Activated CD8-positive, alpha-beta T cell treated with anti-CD3 and anti-CD28 coated beads, Interleukin-2, amount 10 ng/mL, durations not matched to agents 7 days and 5 days (primary cell): Measurements from ENCODE around the gene CACTIN. TPM values are rescaled to one million over a fixed set of nuclear protein-coding genes. Genes with fewer than 3 reads are reported as not detected.
A peak's percentile ranks its signal among the peaks of the same experiment; 100 is the strongest.
"Not testable (repeated sequence)": the region's sequence is repeated elsewhere in the genome, so short reads cannot be mapped to it uniquely, and the experiment has no call there.

Source experiments
- ATAC-seq: fragments of 150-1000 bp; cut with Tn5 transposase; one replicate; pipeline ENCODE4 v1.10.0; 2021; ENCODE audit warnings: moderate library complexity
- CTCF ChIA-PET: fragments of 350-600 bp; sonication (Branson Sonifier 250); formaldehyde crosslinking; loops from one replicate; lab custom pipeline; 2021; ENCODE audit warnings: antibody characterized with exemption; lab: Charles Lee
- POLR2A ChIA-PET: fragments of 350-600 bp; sonication (Branson Sonifier 250); formaldehyde crosslinking; loops from one replicate; lab custom pipeline; 2021; ENCODE audit warnings: antibody characterized with exemption; lab: Charles Lee
- DNase-seq: peaks from one replicate; pipeline ENCODE4 v3.0.0-alpha.2; 2020
- H3K27ac Mint-ChIP-seq: one replicate; pipeline ENCODE4 v1.8.0; 2021; ENCODE audit warnings: mild to moderate bottlenecking, mixed read lengths
- H3K27me3 Mint-ChIP-seq: one replicate; pipeline ENCODE4 v1.8.0; 2021; ENCODE audit warnings: low read depth, mixed read lengths
- H3K36me3 Mint-ChIP-seq: one replicate; pipeline ENCODE4 v1.8.0; 2021; ENCODE audit warnings: low read depth, mixed read lengths
- H3K4me1 Mint-ChIP-seq: one replicate; pipeline ENCODE4 v1.8.0; 2021; ENCODE audit warnings: low read depth, mixed read lengths
- H3K4me3 Mint-ChIP-seq: one replicate; pipeline ENCODE4 v1.8.0; 2021; ENCODE audit warnings: mild to moderate bottlenecking, mixed read lengths
- H3K9me3 Mint-ChIP-seq: one replicate; pipeline ENCODE4 v1.8.0; 2022; ENCODE audit warnings: mixed read lengths; ENCODE audit not compliant: insufficient read depth
- total RNA-seq, 2 experiments: library from RNA; stranded (reverse); gene quantifications; one replicate each; pipeline ENCODE4 v1.2.3, GENCODE V29; 2021

CACTIN gene
- total RNA-seq, 2 experiments from 2014 or later: 31.2 to 37.0 TPM

GRCh38 chr19:3632098-3632497 lies 5.5 kb upstream of the CACTIN start:
- CTCF ChIA-PET: interaction anchor here (1.5 kb wide), 1 partner anchor 47 kb away, joined by 3 read pairs; the partner anchor contains the start of gene GIPC3
- H3K27ac Mint-ChIP-seq: no peak overlapping the region
- POLR2A ChIA-PET: interaction anchor here (0.6 kb wide), 1 partner anchor 127 kb away, joined by 3 read pairs; no protein-coding TSS in a partner anchor

GRCh38 chr19:3631053-3631861 lies 4.7 kb upstream of the CACTIN start:
- DNase-seq (no peak), ATAC-seq (no peak)
- Mint-ChIP-seq H3K4me3 (no peak overlapping the region), H3K36me3 (no peaks in the 10 kb centered on the region), H3K4me1 (peaks cover 10% of the 10 kb centered on the region), H3K27ac (no peak overlapping the region), H3K27me3 (no peaks in the 10 kb centered on the region), H3K9me3 (no peaks in the 10 kb centered on the region)
- CTCF ChIA-PET: no interaction called here
- POLR2A ChIA-PET: no interaction called here

More at GRCh38 chr19:3632098-3632497, 5.5 kb upstream of the CACTIN start:
- Mint-ChIP-seq H3K4me3 (no peak overlapping the region), H3K27me3 (no peaks in the 10 kb centered on the region), H3K9me3 (no peaks in the 10 kb centered on the region), H3K36me3 (no peaks in the 10 kb centered on the region), H3K4me1 (peaks cover 4% of the 10 kb centered on the region)
- ATAC-seq (no peak), DNase-seq (no peak)

GRCh38 chr19:3628766-3629165 lies 2.2 kb upstream of the CACTIN start:
- POLR2A ChIA-PET, H3K27me3 Mint-ChIP-seq, H3K27ac Mint-ChIP-seq, H3K9me3 Mint-ChIP-seq, CTCF ChIA-PET, ATAC-seq, H3K36me3 Mint-ChIP-seq, DNase-seq, H3K4me3 Mint-ChIP-seq: not testable (repeated sequence)
- peaks cover 32% of the 10 kb centered on the region for H3K4me1 Mint-ChIP-seq

- no peaks in the 10 kb centered on the region for H3K36me3 Mint-ChIP-seq
- H3K4me1 Mint-ChIP-seq: peaks cover 32% of the 10 kb centered on the region
- ChIA-PET POLR2A (no interaction called here), CTCF (interaction anchor here (1.1 kb wide), 1 partner anchor 9 kb away, joined by 5 read pairs; no protein-coding TSS in a partner anchor)
- H3K27ac Mint-ChIP-seq: peak overlapping the region; percentile 99
- DNase-seq: no peak
- H3K27me3 Mint-ChIP-seq: no peaks in the 10 kb centered on the region
- ATAC-seq: no peak
- H3K9me3 Mint-ChIP-seq: no peaks in the 10 kb centered on the region
- H3K4me3 Mint-ChIP-seq: peak overlapping the region; percentile 82
These were observed 747 bp upstream of the CACTIN start for GRCh38 chr19:3627351-3627723.

GRCh38 chr19:3625996-3626472 lies 556 bp downstream of the CACTIN start:
- DNase-seq (no peak), ATAC-seq (peak; percentile 10)
- H3K4me3 Mint-ChIP-seq: peak overlapping the region; percentile 82
- peak overlapping the region; percentile 99 for H3K27ac Mint-ChIP-seq
- CTCF ChIA-PET: no interaction called here
- H3K36me3 Mint-ChIP-seq: peaks cover 2% of the 10 kb centered on the region
- POLR2A ChIA-PET: no interaction called here
- no peaks in the 10 kb centered on the region for H3K27me3 Mint-ChIP-seq
- no peaks in the 10 kb centered on the region for H3K9me3 Mint-ChIP-seq
- peaks cover 32% of the 10 kb centered on the region for H3K4me1 Mint-ChIP-seq

- DNase-seq (no peak), ATAC-seq (no peak)
- ChIA-PET POLR2A (no interaction called here), CTCF (no interaction called here)
- no peak overlapping the region for H3K27ac Mint-ChIP-seq
- H3K9me3 Mint-ChIP-seq: no peaks in the 10 kb centered on the region
- no peaks in the 10 kb centered on the region for H3K27me3 Mint-ChIP-seq
- H3K4me1 Mint-ChIP-seq: peaks cover 32% of the 10 kb centered on the region
- H3K36me3 Mint-ChIP-seq: peaks cover 8% of the 10 kb centered on the region
- H3K4me3 Mint-ChIP-seq: no peak overlapping the region
These were observed 2.9 kb downstream of the CACTIN start for GRCh38 chr19:3623716-3624115.

GRCh38 chr19:3622224-3622623 lies 4.4 kb downstream of the CACTIN start:
- peaks cover 39% of the 10 kb centered on the region for H3K4me1 Mint-ChIP-seq
- H3K4me3 Mint-ChIP-seq: no peak overlapping the region
- peaks cover 10% of the 10 kb centered on the region for H3K36me3 Mint-ChIP-seq

GRCh38 chr19:3621689-3622088 lies 4.9 kb downstream of the CACTIN start:
- Mint-ChIP-seq H3K9me3 (no peaks in the 10 kb centered on the region), H3K4me3 (no peak overlapping the region), H3K27me3 (no peaks in the 10 kb centered on the region), H3K4me1 (peaks cover 36% of the 10 kb centered on the region), H3K27ac (no peak overlapping the region), H3K36me3 (peaks cover 10% of the 10 kb centered on the region)
- ATAC-seq (no peak), DNase-seq (no peak)
- POLR2A ChIA-PET: no interaction called here
- CTCF ChIA-PET: interaction anchor here (1.4 to 1.7 kb wide), 2 partner anchors 17 to 77 kb away, joined by 3 to 5 read pairs; no protein-coding TSS in a partner anchor

More at GRCh38 chr19:3622224-3622623, 4.4 kb downstream of the CACTIN start:
- DNase-seq (no peak), ATAC-seq (no peak)
- CTCF ChIA-PET: no interaction called here
- Mint-ChIP-seq H3K9me3 (no peaks in the 10 kb centered on the region), H3K27me3 (no peaks in the 10 kb centered on the region), H3K27ac (no peak overlapping the region)
- POLR2A ChIA-PET: no interaction called here

GRCh38 chr19:3620817-3621547 lies 5.6 kb downstream of the CACTIN start:
- no peak overlapping the region for H3K27ac Mint-ChIP-seq
- H3K9me3 Mint-ChIP-seq: no peaks in the 10 kb centered on the region
- H3K4me1 Mint-ChIP-seq: peaks cover 32% of the 10 kb centered on the region
- no peak for DNase-seq
- H3K36me3 Mint-ChIP-seq: peaks cover 10% of the 10 kb centered on the region
- H3K27me3 Mint-ChIP-seq: no peaks in the 10 kb centered on the region
- ATAC-seq: no peak
- H3K4me3 Mint-ChIP-seq: no peak overlapping the region
- ChIA-PET CTCF (interaction anchor here (1.4 to 1.7 kb wide), 2 partner anchors 16 to 76 kb away, joined by 3 to 5 read pairs; no protein-coding TSS in a partner anchor), POLR2A (interaction anchor here (1.1 kb wide), 1 partner anchor 11 kb away, joined by 4 read pairs; no protein-coding TSS in a partner anchor)

- Mint-ChIP-seq H3K36me3 (peaks cover 10% of the 10 kb centered on the region), H3K27me3 (no peaks in the 10 kb centered on the region)
- CTCF ChIA-PET: interaction anchor here (1.4 to 2.2 kb wide), 4 partner anchors 12 to 75 kb away, joined by 3 to 5 read pairs (median 5); no protein-coding TSS in a partner anchor
These were observed 6.3 kb downstream of the CACTIN start for GRCh38 chr19:3620145-3620816.

GRCh38 chr19:3619631-3620012 lies 7.0 kb downstream of the CACTIN start:
- ChIA-PET POLR2A (interaction anchor here (0.5 to 1.1 kb wide), 2 partner anchors 10 to 241 kb away, joined by 3 to 4 read pairs; no protein-coding TSS in a partner anchor), CTCF (interaction anchor here (1.5 to 2.2 kb wide), 2 partner anchors 11 to 75 kb away, joined by 5 read pairs; no protein-coding TSS in a partner anchor)
- H3K9me3 Mint-ChIP-seq: no peaks in the 10 kb centered on the region

More at GRCh38 chr19:3620145-3620816, 6.3 kb downstream of the CACTIN start:
- Mint-ChIP-seq H3K9me3 (no peaks in the 10 kb centered on the region), H3K4me1 (peaks cover 24% of the 10 kb centered on the region), H3K27ac (no peak overlapping the region), H3K4me3 (no peak overlapping the region)
- DNase-seq: no peak
- POLR2A ChIA-PET: interaction anchor here (0.5 to 1.1 kb wide), 2 partner anchors 10 to 241 kb away, joined by 3 to 4 read pairs; no protein-coding TSS in a partner anchor
- no peak for ATAC-seq

More at GRCh38 chr19:3619631-3620012, 7.0 kb downstream of the CACTIN start:
- Mint-ChIP-seq H3K27me3 (no peaks in the 10 kb centered on the region), H3K4me1 (peaks cover 19% of the 10 kb centered on the region), H3K36me3 (peaks cover 10% of the 10 kb centered on the region), H3K27ac (no peak overlapping the region), H3K4me3 (no peak overlapping the region)
- DNase-seq (no peak), ATAC-seq (no peak)
